Dermis microvascular lymphatic vessel endothelial cell (primary cell): ENCODE results near the gene NREP. TPM values are rescaled to one million over a fixed set of nuclear protein-coding genes. Genes with fewer than 3 reads are reported as not detected.

Experiments used
- DNase-seq, 2 donors: peaks; one replicate each; pipeline versions ENCODE4 v3.0.0 to v3.0.0-alpha.2; 2010; ENCODE audit warnings: low read depth in 2 of 2
- total RNA-seq: library from RNA; depleted of rRNA; stranded (reverse); fragments of >200 nt; gene quantifications from 2 replicates; pipeline ENCODE4 v1.2.1, GENCODE V29; 2014

NREP gene
- total RNA-seq, 1 donor from 2014 or later: 11.2 TPM

DNA sequence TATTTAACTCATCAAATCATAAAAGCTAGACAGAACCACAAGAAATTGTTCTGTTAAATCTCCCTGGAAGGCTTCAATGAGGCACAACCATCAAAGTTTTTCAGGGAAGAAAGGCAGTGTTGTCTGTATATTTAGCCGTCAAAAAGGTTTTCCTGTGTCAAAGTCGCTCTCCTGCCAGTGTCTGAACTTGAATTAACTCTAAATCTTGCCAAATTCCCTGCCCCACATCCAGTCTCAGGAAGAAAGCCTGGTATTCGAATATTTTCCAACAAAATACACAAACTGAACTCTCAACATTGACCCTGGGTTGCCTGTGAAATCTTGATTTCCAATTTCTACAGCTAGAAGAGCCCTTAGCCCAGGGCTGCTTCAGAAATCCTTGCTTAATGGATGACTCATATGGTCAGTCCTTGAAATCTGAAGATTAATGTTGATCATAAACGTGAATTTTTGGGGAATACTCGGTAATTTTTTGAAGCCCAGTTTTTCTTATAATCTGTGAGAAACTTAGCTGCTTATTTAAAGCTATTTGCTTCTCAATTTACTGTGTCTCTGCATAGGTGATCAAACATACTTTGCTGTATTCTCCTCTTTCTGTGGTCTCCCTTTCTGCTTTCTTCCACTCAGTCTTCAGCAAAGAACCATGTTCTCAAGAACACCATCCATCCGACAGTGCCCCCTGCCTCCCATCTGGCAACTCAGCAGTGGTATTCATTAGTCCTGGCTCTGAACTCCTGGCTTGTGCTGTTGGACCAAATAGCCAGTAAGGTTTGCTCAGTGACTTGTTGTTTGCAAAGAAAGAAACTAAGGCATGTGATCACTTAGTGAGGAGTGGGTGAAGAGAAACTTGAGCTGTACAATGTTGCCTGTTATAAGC is 58.9 kb downstream of the NREP start:
- peak in 1 of 2 donors; percentile 51 for DNase-seq

DNA sequence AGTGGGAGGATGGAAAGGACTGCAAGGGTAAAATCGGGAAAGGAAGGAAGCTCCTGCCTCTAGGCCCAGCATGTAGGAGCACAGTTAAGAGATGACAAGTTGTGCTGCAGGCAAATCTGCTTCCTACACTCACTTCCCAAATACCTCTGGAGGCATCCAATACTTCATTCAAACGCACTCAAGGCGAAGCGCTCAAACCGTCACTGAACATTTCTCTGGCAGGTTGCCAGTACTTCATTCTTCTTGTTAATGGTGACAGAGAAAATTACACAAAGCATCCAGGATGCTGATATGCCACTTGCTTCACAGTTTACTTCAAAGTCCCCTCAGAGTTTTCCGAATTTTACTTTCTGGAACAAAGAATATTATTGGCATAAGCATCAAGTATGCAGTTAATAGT is 59.8 kb downstream of the NREP start:
- peak in 1 of 2 donors; percentile 55 for DNase-seq

DNA sequence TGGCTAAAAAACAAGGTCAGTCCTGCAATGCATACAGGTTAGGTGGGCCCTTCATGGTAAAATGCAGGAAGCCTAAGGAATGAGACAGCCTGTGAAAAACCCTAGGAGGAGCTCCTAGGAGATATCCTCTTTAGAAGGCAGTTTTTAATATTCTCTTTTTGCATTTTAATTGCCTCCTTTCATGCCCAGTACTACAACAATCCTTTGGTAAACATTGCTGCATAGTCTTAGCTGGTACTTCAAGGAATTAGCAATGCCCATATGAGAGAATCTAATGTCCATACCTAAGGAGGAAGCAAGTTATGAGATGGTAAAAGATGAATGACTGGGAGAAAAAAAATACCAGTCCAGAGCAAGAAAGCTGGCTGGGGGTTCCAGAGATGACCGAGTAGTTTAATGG is 61.0 kb downstream of the NREP start:
- no peak for DNase-seq

DNA sequence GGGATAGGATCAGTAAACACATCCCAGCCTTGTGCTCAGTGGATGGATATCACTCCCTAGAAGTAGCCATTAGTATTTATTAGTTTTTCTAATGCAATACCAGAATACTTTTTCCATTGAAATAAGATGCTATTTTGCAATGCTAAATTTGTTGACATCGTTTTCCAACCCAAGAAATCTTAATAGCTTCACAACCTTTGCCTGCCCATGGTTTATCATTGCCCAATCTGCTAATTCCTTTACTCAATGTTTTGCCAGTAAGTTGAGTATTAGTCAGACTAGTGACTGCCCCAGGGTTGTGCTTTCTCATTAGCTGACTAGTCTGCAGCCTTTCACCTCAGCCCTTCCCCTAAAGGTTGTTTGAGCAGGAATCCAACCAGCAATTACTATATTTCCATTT is 62.9 kb downstream of the NREP start:
- no peak for DNase-seq

DNA sequence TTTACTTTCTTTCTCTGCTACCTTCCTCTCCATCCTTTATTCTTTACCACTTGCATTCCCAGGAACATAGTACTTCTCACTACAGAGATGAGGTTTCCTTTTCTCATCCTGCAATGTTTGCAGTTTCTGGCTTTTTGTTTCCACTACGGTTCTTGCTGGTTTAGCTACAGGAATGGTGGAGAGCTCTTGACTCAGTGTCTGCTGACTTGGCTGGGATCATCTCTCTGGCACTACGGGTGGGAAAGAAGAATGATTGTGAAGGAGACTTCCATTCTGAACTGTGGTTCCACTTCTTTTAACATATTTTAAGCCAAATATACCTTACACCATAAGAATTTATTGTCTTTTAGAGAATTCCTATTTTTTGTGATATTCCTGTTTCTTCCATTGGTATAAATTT is 65.1 kb downstream of the NREP start:
- no peak for DNase-seq

DNA sequence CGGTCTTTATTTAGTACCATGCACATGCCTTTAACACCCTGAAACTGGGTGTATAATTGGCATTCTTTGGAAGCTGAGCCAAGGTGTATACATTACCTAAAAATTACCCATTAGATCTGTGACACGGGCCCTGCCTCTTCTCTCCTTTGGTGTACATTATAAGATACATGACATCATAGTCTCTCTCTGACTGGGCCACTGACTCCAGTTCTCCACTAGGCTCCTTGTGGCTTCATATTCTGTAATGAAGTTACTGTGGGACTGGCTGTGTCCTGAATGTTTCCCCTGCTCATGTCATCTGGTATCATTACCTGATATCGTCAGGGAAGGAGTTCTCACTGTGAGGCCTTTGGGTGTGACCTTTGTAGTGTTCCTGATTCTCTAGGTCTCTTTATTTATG is 65.5 kb downstream of the NREP start:
- no peak for DNase-seq

DNA sequence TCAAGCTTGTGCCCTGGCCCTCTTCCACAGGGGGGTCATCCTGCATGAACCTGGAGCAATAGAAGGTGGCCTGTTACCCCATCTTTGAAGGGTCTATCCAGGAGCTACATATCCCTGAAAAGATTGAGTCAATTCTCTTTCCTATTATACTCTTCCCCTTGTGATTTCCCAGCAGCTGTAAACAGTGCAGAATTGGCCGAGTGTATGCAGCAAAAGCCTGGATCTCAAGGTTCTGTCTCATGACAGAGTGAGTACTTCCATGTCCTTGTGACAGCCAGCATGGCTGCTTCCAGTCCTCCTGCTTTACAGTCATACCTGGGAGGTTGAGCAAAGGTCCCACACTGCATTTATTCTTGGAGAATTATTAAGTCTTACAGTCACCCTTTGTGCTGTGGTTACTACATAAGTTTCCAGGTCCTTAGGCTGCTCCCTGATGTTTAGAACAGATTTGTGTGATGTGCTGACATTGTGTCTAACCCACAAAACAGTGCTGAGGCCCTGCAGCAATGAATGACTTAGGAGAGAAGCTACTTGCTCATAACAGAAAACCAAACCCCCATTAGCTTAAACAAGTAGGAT is 67.5 kb downstream of the NREP start:
- DNase-seq: no peak

DNA sequence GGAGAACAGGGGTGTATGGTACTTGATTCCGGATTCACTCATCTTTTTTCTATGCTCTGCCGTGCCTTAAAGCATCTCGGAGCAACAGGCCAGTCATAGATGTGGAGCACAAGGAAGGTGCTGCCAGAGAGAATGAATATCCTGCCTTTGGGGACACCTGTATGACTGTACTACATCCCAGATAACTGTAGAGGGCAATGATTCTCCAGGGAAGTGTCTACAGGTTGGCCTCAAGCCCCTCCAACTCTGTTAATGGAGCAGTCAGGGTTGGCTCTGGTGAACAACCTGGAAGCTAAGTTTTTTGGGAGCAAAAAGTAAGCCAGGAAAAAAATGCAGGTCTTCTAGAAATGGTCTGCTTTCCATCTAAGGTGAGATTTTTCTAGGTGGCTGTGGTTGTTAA is 71.0 kb downstream of the NREP start:
- DNase-seq: peak in 1 of 2 donors; percentile 19

DNA sequence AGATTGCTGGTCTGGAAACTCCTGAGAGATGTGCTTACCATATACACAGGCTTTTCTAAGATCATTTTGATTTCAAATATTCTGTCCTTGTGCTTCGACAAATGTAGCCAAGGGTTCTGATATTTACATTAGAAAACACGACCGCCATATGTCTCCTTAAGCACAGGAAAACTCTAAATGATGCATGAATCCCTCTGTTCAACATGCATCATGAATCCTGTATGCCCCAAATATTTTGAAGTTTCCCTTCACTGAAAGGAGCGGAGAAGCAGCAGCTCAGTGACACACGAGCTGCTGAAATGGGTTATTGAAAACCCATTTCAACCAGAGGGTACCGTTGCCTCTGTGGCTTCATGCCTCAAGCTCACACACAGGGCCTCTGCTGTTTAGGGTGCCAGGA is 74.4 kb downstream of the NREP start:
- no peak for DNase-seq

DNA sequence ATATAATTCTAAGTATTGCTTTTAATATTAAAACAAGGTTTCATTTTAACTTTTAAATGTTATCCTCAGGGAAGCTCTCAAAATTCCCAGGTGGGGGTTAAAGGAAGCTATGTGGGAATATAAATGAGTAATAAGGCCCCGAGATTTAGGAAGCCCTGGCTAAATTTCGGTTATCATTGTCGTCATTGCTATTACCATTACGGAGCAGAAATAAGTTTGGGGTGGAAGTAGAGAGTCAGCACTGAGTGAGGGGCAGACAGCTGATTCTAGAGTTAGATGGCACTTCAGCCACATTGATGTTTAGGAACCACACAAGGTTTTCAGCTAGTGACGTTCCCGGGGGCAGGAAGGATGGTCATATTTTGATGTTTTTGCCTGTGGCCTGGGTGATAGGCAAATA is 74.9 kb downstream of the NREP start:
- DNase-seq: no peak

DNA sequence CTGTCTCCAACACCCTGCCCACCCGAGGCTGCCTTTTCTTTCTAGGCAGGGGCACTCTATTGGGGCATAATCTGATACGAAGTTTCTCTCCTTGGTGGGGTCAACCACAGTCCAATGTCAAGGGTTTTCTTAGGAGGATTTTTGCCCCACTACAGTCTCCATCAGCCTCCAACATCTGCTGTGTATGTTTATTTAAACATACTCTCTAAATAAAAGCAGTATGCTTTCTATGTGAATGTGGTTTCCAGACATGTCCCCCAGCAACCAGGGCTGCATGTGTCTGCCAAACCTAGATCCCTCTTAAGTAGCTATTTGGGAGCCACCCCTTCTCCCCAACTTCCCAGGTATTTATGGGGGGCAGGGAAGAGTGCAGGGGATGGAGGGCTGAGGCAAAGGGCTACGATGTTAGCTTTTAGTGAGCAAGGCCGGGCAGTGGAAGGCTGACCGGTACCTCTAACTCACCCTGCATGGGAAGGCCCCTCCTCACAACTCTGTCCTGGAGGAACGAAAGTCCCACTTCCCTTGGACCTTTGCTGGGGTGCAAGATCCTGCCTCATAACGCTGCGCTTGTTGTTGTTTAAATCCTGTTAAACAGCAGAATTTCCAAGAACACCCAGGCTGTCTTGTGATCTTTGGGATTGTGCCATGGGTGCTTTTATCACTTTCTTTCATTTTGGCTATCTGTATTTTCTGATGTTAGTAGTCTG is 75.4 kb downstream of the NREP start:
- no peak for DNase-seq

DNA sequence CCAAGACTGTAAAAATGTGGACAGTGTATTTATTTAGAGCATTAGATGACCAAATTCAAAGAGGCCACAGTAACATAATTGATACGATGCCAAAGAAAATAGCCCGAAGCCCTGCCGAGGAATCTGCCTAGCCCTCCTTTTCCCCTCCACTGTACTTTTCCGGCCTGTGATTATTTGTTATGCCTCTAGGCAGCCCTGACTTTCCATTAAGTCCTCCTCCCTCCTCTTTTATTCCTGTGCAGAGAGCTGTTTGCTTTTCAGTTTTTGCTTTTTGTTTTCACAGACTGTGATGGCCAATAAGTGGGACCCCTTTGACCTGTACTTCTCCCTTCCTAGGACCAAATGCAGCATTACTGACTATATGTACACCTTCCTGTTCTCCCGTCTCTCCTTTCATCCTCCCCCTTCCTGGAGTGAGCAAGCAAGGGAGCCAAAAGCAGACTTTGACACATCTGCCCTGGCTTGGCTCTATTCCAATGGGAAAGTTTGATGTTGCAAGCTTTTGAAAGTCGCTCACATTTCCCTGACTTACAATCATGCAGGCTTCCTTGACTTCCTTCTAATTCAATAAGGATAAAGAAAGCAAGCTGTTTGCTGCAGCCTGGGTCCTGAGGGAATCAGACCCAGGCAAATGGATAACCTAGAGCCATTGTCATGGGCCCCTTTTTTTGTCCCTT is 76.1 kb downstream of the NREP start:
- DNase-seq: peak; percentile 64 to 98

DNA sequence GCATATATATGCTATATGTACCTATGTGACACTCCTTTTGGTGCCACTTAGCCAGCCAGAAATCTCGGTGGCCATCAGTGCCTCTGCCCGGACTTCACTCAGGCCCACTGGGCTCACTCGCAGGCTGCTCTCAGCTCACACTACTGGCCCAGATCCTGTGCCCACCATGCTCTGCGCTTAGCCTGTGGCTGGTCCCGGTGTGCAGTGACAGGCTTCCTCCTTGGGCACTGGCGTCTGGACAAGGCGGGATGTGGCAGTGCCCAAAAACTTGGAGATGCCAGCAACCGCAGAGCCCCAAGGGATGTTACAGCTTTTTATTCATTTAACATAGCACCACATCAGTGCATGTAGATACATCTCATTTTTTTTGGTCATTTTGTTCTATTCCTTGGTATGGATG is 77.4 kb downstream of the NREP start:
- DNase-seq: no peak

Other genes starting within 250 kb of the NREP start
- 41.7 and 52.4 TPM in 2 replicates for gene STARD4, start 244.7 kb downstream of the NREP start, total RNA-seq